T-helper 1 cell treated with Interleukin-12 subunit alpha and Interleukin-12 subunit beta and Interleukin-4 antibody, amounts not matched to agents 30 ng/mL and 1 ng/mL, for 36 hours (primary cell): Measurements from ENCODE around the gene SELENOI. TPM values are rescaled to one million over a fixed set of nuclear protein-coding genes. Genes with fewer than 3 reads are reported as not detected.

Source experiments
- intact Hi-C: fragments of 100-400 bp; cut with micrococcal nuclease; formaldehyde crosslinking; loops from one replicate; pipeline ENCODE4 v1.15.1; 2024
- total RNA-seq: library from RNA; stranded (reverse); gene quantifications from 2 replicates; pipeline ENCODE4 v1.2.3, GENCODE V29; 2022

SELENOI gene
- total RNA-seq, 1 donor from 2014 or later, result 37.0 TPM

DNA sequence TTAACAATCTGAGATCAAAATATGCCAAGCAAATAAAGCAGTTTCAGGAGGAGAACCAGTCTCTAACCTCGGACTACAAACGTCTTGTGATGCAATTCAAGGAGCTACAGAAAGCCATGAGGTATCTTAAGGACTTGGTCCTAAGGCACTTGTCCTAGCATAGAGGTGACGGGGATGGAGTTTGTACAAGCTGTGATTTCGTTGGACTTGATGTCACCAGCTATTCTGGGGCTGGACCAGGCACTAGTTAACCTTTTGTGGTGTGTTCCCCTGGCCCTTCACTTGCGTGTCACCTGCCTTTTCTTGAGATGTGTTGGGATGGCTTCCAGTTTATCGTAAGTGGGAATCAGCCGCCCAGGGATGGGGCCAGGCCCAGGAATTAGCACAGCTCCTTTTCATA lies 98.3 kb downstream of the SELENOI start:
- intact Hi-C loops, result no loop called here

Other genes starting within 250 kb of the SELENOI start
- 4.6 and 6.1 TPM in 2 replicates for gene GAREM2, start 173.1 kb upstream of the SELENOI start, total RNA-seq
- 101 and 105 TPM in 2 replicates for gene HADHA, start 101.5 kb upstream of the SELENOI start, total RNA-seq
- gene HADHB, start 101.2 kb upstream of the SELENOI start, total RNA-seq, result 69.6 and 71.8 TPM in 2 replicates
- 2.8 and 3.9 TPM in 2 replicates for gene ADGRF3, start 646 bp downstream of the SELENOI start, total RNA-seq
- not detected in 2 replicates for gene DRC1, start 55.8 kb downstream of the SELENOI start, total RNA-seq
- 13.9 and 14.4 TPM in 2 replicates for gene OTOF, start 132.0 kb downstream of the SELENOI start, total RNA-seq